ENCODE measurements around the gene ANKS1A. TPM values are rescaled to one million over a fixed set of nuclear protein-coding genes. Genes with fewer than 3 reads are reported as not detected.

The ANKS1A gene
- total RNA-seq, 1 experiment from 2014 or later: 26.5 TPM

- no peak overlapping the region for H2BK12ac ChIP-seq (ENCODE audit: insufficient read length, low read depth, low read length)
- no peak overlapping the region for H3K14ac ChIP-seq (ENCODE audit: insufficient read depth, low read length)
- WGBS (ENCODE audit: extremely low coverage, insufficient read length, low lambda C conversion rate): no CpG with 5 or more reads among the region's 1 CpG
- no peaks in the 10 kb centered on the region for H3K9me3 ChIP-seq (ENCODE audit: control insufficient read depth, low read depth, low read length)
- H3K4ac ChIP-seq (ENCODE audit: low read depth, low read length): no peak overlapping the region
- TF ChIP-seq, protein P1, sequence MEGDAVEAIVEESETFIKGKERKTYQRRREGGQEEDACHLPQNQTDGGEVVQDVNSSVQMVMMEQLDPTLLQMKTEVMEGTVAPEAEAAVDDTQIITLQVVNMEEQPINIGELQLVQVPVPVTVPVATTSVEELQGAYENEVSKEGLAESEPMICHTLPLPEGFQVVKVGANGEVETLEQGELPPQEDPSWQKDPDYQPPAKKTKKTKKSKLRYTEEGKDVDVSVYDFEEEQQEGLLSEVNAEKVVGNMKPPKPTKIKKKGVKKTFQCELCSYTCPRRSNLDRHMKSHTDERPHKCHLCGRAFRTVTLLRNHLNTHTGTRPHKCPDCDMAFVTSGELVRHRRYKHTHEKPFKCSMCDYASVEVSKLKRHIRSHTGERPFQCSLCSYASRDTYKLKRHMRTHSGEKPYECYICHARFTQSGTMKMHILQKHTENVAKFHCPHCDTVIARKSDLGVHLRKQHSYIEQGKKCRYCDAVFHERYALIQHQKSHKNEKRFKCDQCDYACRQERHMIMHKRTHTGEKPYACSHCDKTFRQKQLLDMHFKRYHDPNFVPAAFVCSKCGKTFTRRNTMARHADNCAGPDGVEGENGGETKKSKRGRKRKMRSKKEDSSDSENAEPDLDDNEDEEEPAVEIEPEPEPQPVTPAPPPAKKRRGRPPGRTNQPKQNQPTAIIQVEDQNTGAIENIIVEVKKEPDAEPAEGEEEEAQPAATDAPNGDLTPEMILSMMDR (conservative IDR thresholded peaks at IDR 0.05): no peak
- H3T11ph ChIP-seq (ENCODE audit: low read length): no peak overlapping the region
- H3K56ac ChIP-seq (ENCODE audit: insufficient read length, low read depth, low read length): no peak overlapping the region
- no peak overlapping the region for H3K9ac ChIP-seq (ENCODE audit: extremely low read depth, insufficient read length, low read length)
- no peaks in the 10 kb centered on the region for H3K27me3 ChIP-seq (ENCODE audit: insufficient read depth, low read length)
- H4K91ac ChIP-seq (ENCODE audit: insufficient read length, low read depth, low read length): no peak overlapping the region
- no peak overlapping the region for H3K23ac ChIP-seq (ENCODE audit: insufficient read length, low read depth, low read length)
- H3K36me3 Mint-ChIP-seq (ENCODE audit: insufficient read depth in 1 of 3, low read depth in 3 of 3): 0 out of 7 replicates have a peak, but pooled peaks cover 0 to 2% (median 0%) of the 10 kb centered on the region in 3 experiments
- no peak overlapping the region for H3K4me2 ChIP-seq (ENCODE audit: insufficient read depth, insufficient read length, low read length)
- no peaks in the 10 kb centered on the region for H3K27me3 Mint-ChIP-seq (ENCODE audit: low read depth)
- H3K23me2 ChIP-seq (ENCODE audit: insufficient read length, low read depth, low read length, poor library complexity, severe bottlenecking): no peaks in the 10 kb centered on the region
- H2BK5ac ChIP-seq (ENCODE audit: insufficient read length, low read length): no peak overlapping the region
- H3K4me1 Mint-ChIP-seq: peaks cover 12 to 14% of the 10 kb centered on the region in 2 experiments
- no peaks in the 10 kb centered on the region for H3K9me3 Mint-ChIP-seq
- no peak for DNase-seq
- H3K18ac ChIP-seq (ENCODE audit: insufficient read length, low read depth, low read length): no peak overlapping the region
- H2BK120ac ChIP-seq (ENCODE audit: low read depth, low read length, poor library complexity, severe bottlenecking): no peak overlapping the region
- no peaks in the 10 kb centered on the region for H3K79me1 ChIP-seq (ENCODE audit: insufficient read depth, low read depth, low read length, poor library complexity, severe bottlenecking)
- no peaks in the 10 kb centered on the region for H4K20me1 ChIP-seq (ENCODE audit: control insufficient read depth, insufficient read depth, insufficient read length)
- no peak overlapping the region for H4K8ac ChIP-seq (replicated peaks; ENCODE audit: insufficient read length, low read depth, low read length)
- H2BK15ac ChIP-seq (ENCODE audit: low read depth, low read length): no peak overlapping the region
- H2BK20ac ChIP-seq (ENCODE audit: low read depth, low read length, poor library complexity, severe bottlenecking): no peak overlapping the region
- no peak overlapping the region for H2AK5ac ChIP-seq (ENCODE audit: insufficient read length, low read length)
- H3K4me1 ChIP-seq (ENCODE audit: insufficient read depth, low read length): no peaks in the 10 kb centered on the region
- no peak overlapping the region for H4K5ac ChIP-seq (ENCODE audit: insufficient read length, low read depth, low read length)
- no peaks in the 10 kb centered on the region; the same call in 1 of the 2 replicates for H3K79me2 ChIP-seq (ENCODE audit: insufficient read depth, low read length)
- H3K27ac ChIP-seq (ENCODE audit: insufficient read length, low read depth, low read length): no peak overlapping the region
- H3K4me3 Mint-ChIP-seq: no peak overlapping the region
- H2AFZ ChIP-seq (ENCODE audit: low read length): no peak overlapping the region
- H3K27ac Mint-ChIP-seq: peak overlapping the region in 1 of 3 experiments; percentile 22; a peak in 1 of 7 replicates
Measured at GRCh38 chr6:34897130-34897529, 8.1 kb downstream of the ANKS1A start.

Data from H9 (cell line).